Effector memory CD8-positive, alpha-beta T cell (primary cell): ENCODE measurements around the gene NT5DC4.

Source experiments
- ATAC-seq: fragments of 150-1000 bp; cut with Tn5 transposase; replicated peaks from 2 replicates; pipeline ENCODE4 v1.10.0; 2021; ENCODE audit warnings: mild to moderate bottlenecking, moderate library complexity
- DNase-seq, 3 experiments: peaks; one replicate each; pipeline ENCODE4 v3.0.0; 2021
- H3K27ac Mint-ChIP-seq, 2 donors: one replicate each; pipeline ENCODE4 v1.8.0; 2022; ENCODE audit warnings: mild to moderate bottlenecking in 2 of 2, mixed read lengths in 2 of 2, moderate library complexity in 2 of 2
- H3K27me3 Mint-ChIP-seq, 2 donors: one replicate each; pipeline ENCODE4 v1.8.0; 2022; ENCODE audit warnings: mixed read lengths in 2 of 2
- H3K36me3 Mint-ChIP-seq: one replicate; pipeline ENCODE4 v1.8.0; 2022; ENCODE audit warnings: mild to moderate bottlenecking, moderate library complexity, mixed read lengths; ENCODE audit not compliant: insufficient read depth
- H3K4me1 Mint-ChIP-seq, 2 donors: one replicate each; pipeline ENCODE4 v1.8.0; 2022; ENCODE audit warnings: low read depth in 2 of 2, mixed read lengths in 2 of 2
- H3K4me3 Mint-ChIP-seq, 2 donors: one replicate each; pipeline ENCODE4 v1.8.0; 2022; ENCODE audit warnings: mild to moderate bottlenecking in 2 of 2, mixed read lengths in 2 of 2, moderate library complexity in 2 of 2
- H3K9me3 Mint-ChIP-seq, 2 donors: one replicate each; pipeline ENCODE4 v1.8.0; 2022; ENCODE audit warnings: mixed read lengths in 2 of 2

Gene NT5DC4

DNA sequence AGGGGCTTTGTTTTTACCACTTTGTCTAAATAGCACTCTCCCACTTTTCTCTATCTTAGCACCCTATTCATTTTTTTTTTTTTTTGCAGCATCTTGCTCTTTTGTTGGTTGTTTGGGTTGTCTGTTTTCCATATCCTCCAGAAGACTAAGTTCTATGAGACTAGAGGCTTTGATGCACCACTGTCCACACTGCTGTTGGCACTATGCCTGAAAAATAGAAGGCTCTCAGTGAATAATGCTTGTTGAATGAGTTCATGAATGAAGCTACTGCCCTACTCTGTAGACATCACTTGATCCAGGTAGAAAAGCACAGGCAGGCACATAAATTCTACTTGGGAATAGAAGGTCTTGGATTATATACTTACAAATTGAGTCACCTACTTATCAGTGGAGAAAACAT lies 56.2 kb downstream of the NT5DC4 start:
- Mint-ChIP-seq H3K27me3 (no peaks in the 10 kb centered on the region), H3K4me1 (peaks cover 13% of the 10 kb centered on the region in 2 donors), H3K4me3 (peak overlapping the region; percentile 59 to 62), H3K27ac (peak overlapping the region; percentile 4 to 93), H3K36me3 (peaks cover 4% of the 10 kb centered on the region), H3K9me3 (no peaks in the 10 kb centered on the region)
- ATAC-seq (no peak), DNase-seq (no peak)

- H3K9me3 Mint-ChIP-seq, result no peaks in the 10 kb centered on the region
- H3K36me3 Mint-ChIP-seq, result peaks cover 4% of the 10 kb centered on the region
- DNase-seq, result no peak
- H3K4me1 Mint-ChIP-seq, result peaks cover 13 to 16% of the 10 kb centered on the region in 2 donors
- ATAC-seq, result no peak
- no peak overlapping the region for H3K27ac Mint-ChIP-seq
- H3K4me3 Mint-ChIP-seq, result no peak overlapping the region
- peaks cover 6 to 16% of the 10 kb centered on the region in 2 donors for H3K27me3 Mint-ChIP-seq
These were observed 58.8 kb downstream of the NT5DC4 start for GRCh38 chr2:112779598-112779997.

DNA sequence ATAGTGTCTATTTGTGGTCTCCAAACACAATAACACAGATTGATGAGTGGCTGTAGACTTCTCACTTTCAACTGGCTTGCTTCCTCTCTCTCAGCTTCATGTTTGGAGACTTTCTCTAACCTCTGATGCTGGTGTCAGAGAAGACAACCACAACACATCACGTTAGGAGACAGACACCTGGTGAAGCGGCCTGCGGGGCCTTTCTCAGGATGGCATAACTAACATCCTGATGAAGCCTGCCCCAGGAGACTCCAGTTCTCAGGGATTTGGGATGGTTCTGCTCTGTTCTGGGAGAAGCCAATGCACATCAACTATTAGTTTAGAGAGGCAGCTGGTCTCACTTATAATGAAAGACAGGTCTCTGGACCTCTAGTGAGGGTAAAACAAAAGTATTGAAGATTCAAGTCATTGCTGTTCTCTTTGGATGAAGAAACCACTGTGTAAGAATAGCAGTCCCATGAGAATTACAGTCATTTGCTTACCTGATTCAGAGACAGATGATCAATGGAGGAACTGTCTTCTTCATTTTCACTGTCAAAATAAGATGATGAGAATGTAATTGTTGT lies 61.5 kb downstream of the NT5DC4 start:
- no peak for ATAC-seq
- no peak overlapping the region for H3K4me3 Mint-ChIP-seq
- peaks cover 11 to 40% of the 10 kb centered on the region in 2 donors for H3K27me3 Mint-ChIP-seq
- no peaks in the 10 kb centered on the region for H3K9me3 Mint-ChIP-seq
- H3K36me3 Mint-ChIP-seq, result peaks cover under 1% of the 10 kb centered on the region
- no peak for DNase-seq
- peaks cover 7 to 8% of the 10 kb centered on the region in 2 donors for H3K4me1 Mint-ChIP-seq
- no peak overlapping the region for H3K27ac Mint-ChIP-seq

DNA sequence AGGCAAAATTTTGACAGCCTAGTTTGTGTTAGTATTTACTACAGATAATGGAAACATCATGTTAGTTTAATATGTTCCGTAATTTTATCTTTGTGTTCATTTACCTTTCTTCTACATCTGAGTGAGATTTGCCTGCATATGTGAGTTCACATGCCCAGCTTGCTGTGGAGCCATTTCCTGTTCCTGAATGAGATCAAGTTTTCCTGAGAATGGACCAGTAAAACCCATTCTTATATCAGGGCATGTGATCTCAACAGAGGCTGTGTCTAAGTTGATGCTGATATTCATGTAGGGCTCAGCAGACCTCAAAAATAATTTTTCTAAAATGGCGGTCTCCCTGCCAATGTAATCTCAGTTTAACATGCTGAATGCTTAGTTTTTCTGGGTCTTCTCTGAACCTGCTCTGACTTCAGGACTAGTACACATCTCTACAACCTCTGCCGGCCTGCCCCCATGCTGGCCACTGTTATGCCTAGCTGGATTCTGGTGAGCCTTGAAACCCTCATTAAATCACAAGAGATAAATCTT lies 62.4 kb downstream of the NT5DC4 start:
- Mint-ChIP-seq H3K36me3 (no peaks in the 10 kb centered on the region), H3K27me3 (peaks cover 11 to 48% of the 10 kb centered on the region in 2 donors), H3K4me3 (no peak overlapping the region), H3K4me1 (peaks cover 0 to 3% of the 10 kb centered on the region in 2 donors), H3K9me3 (no peaks in the 10 kb centered on the region), H3K27ac (no peak overlapping the region)
- ATAC-seq (no peak), DNase-seq (no peak)

DNA sequence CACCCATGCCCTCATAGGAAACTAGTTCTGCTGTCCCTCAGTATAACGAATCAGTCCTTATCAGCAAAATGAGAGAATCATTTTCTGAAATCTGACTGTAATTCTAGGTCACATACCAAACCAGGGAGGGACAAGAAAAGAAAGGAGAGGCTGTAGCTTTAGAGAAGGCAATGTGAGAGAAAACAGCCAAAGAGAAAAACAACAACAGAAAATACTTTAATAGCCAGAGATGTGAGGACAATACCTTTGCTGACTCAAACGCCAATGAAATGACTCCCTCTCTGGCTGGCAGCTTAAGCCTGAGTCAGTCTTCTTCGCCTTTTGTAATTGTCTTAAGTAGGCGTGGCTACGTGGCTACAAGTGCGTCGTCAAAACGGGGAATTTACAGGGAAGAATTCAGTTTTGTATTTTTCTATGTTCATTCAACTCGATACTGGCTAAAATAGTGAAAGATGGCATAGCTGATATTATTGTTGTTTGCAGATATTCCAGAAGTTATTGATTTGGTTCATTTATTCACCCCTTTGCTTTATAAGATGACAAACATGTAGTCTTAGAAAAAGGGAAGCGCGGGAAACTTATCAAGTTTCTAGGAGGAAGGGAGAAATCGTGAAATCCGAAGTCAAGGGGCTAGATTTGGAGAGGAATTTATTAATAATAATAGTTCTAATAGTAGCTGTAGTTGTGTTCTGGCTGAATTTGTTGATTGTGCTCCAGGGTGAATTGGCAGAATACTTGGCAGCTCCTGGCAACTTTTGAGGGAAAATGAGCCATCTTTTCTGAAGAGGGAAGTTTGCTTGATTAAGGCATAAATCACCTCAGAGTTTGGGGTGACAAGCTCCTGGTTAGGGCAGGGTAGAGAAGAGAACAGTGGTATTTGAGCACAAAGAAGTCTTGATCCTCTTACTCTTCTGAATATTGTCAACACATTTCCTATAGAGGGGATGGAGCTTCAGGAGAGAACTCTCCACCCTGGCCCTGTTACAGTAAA lies 63.7 kb downstream of the NT5DC4 start, which contains the start of gene IL1A:
IL1A (minus strand) TSS at position 295 of the 991 bp plus-strand sequence. CDS start 723 bp downstream, outside the sequence.
- DNase-seq (no peak), ATAC-seq (peak; percentile 37)
- H3K27me3 Mint-ChIP-seq, result peaks cover 11 to 56% of the 10 kb centered on the region in 2 donors
- no peak within 1 kb of the TSS for H3K4me3 Mint-ChIP-seq
- peaks cover 0 to 3% of the 10 kb centered on the region in 2 donors for H3K4me1 Mint-ChIP-seq
- H3K27ac Mint-ChIP-seq, result no peak within 1 kb of the TSS
- no peaks in the 10 kb centered on the region for H3K9me3 Mint-ChIP-seq
- H3K36me3 Mint-ChIP-seq, result no peaks in the 10 kb centered on the region

GRCh38 chr2:112787294-112787693 lies 66.5 kb downstream of the NT5DC4 start:
- ATAC-seq (no peak), DNase-seq (no peak)
- H3K36me3 Mint-ChIP-seq, result no peaks in the 10 kb centered on the region
- peaks cover 11 to 56% of the 10 kb centered on the region in 2 donors for H3K27me3 Mint-ChIP-seq
- no peak overlapping the region for H3K4me3 Mint-ChIP-seq
- H3K9me3 Mint-ChIP-seq, result no peaks in the 10 kb centered on the region
- H3K27ac Mint-ChIP-seq, result no peak overlapping the region
- peaks cover 0 to 3% of the 10 kb centered on the region in 2 donors for H3K4me1 Mint-ChIP-seq

- no peak overlapping the region for H3K4me3 Mint-ChIP-seq
- DNase-seq (no peak), ATAC-seq (no peak)
- H3K27me3 Mint-ChIP-seq, result peaks cover 11 to 56% of the 10 kb centered on the region in 2 donors
- H3K27ac Mint-ChIP-seq, result no peak overlapping the region
- no peaks in the 10 kb centered on the region for H3K9me3 Mint-ChIP-seq
- peaks cover 0 to 3% of the 10 kb centered on the region in 2 donors for H3K4me1 Mint-ChIP-seq
- H3K36me3 Mint-ChIP-seq, result no peaks in the 10 kb centered on the region
These were observed 67.0 kb downstream of the NT5DC4 start for GRCh38 chr2:112787729-112788393.

GRCh38 chr2:112788653-112789052 lies 67.8 kb downstream of the NT5DC4 start:
- Mint-ChIP-seq H3K27me3 (peaks cover 11 to 50% of the 10 kb centered on the region in 2 donors), H3K36me3 (no peaks in the 10 kb centered on the region), H3K4me1 (peaks cover 3 to 4% of the 10 kb centered on the region in 2 donors), H3K9me3 (no peaks in the 10 kb centered on the region), H3K4me3 (no peak overlapping the region), H3K27ac (no peak overlapping the region)
- ATAC-seq (no peak), DNase-seq (no peak)
